Activated CD8-positive, alpha-beta memory T cell treated with anti-CD3 and anti-CD28 coated beads for 4 hours (primary cell): ENCODE results near the gene KIF26A.
"Not testable (repeated sequence)": the region's sequence is repeated elsewhere in the genome, so short reads cannot be mapped to it uniquely, and the experiment has no call there.

Source experiments
- DNase-seq, 2 donors: peaks; one replicate each; pipeline ENCODE4 v3.0.0-alpha.2; 2020; ENCODE audit warnings: low read depth in 2 of 2

Gene KIF26A

DNA sequence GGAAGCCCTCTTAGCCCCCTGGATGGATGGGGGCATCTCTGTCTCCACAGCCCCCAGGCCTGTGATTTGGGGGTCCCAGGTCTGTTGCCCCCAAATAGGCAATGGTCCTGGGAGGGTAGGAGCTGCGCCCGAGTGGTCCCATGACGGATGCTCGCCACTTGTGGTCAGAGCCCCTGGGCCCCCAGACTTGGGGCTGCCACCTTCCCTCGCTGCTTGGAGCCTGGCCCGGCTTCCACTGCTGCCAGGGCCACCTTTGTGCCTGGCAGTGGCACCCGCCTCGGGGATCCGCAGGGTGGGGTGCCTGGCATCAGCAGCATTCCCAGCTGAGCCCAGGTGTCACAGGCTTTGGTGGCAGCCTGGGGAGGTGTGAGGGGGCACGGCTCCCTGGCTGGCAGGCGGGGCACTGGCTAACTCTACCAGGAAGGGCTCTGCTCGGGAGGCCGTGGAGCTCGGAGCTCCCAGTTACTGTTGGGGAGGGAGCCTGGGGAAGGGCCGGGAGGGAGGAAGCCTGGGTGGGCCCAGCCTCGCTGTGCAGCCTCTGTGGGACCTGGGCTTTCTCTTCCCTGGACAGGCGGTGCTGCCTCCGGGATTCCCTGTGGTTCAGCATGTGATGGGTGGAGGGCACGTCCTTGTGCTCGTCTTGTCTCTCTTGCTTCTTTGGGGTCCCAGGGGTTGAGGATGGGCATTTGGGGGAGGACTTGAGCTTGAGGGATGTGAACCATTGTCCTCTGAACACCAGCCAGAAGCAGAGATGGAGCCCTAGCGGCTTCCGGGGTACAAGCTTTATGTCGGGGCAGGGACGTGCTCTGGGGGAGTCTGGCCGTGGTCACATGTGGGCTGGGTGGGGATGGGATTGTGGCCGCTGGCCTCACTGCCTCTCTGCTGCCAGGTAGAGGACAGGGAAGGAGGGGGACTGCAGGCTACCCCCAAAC, 5.4 kb downstream of the KIF26A start:
- no peak for DNase-seq

GRCh38 chr14:104144453-104144790, 6.0 kb downstream of the KIF26A start:
- DNase-seq = no peak

- no peak for DNase-seq
Measured at GRCh38 chr14:104144911-104145825, 6.8 kb downstream of the KIF26A start.

- DNase-seq = no peak
Measured at GRCh38 chr14:104145826-104146601, 7.6 kb downstream of the KIF26A start.

DNA sequence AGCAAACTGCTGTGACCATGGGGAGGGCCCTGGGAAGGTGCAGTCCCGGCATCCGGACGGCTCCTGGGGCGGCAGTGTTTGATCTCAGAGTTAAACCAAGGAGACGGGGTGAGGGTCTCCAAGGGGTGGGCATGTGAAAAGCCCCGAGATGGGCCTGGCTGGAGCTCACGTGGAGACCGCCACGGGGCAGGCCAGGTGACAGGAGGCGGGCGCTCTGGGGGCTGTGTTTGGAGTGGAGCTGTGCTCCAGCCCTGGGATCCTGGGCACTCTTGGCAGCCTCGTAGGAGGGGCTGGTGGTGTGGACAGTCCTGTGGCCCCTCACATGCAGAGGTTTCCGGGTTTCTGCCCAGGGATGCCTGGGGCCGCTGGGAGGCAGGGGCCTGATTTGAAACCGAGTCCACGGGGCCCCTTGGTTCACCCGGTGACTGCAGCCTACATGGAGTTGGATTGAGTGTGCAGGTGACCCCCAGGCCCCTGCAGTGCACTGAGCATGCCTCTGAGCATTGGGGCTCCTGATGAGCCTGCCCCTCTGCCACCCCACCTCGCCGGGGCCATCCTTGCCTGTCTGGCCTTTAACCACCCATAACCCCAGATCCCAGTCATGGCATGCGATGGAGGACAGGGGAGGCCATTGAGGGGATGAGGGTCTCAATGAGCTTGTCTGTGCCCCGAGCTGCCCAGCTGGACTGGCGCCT, 8.4 kb downstream of the KIF26A start:
- DNase-seq = no peak

DNA sequence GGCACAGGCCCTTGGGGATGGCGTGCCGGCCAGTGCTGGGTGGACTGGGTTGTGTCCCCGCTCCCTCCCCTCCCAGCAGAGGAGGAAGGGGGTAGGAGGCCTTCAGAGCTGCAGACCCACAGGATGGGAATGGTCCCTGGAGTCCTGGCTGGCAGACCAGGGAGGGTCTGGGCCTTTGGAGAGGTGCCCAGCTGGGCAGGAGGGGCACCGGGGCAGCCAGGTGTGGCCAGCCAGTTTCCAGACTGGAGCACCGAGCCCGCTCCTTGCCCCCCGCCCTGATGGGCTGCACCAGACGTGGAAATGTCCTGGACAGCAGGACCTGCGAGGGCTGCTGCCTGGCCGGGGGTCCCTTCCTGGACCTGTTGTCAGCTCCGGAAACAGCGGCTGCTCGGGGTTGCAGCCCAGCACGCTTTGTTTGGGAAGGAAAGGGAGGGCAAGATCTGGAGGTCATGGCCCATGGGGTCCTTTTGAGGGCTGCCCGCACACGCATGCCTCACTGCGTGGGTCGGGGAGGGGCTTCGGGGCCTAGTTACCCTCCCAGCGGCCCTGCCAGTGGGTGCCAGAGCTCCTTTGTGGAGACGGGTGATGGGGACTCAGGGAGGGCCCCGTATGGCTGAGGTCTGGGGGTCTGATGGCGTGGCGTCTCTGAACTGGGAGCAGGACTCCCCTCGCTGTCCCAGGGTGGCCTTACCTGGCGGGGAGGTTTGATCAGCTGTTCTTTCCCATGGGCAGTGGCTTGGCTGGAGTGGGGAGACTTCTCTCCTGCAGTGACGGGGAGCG, 9.1 kb downstream of the KIF26A start:
- DNase-seq = no peak

DNA sequence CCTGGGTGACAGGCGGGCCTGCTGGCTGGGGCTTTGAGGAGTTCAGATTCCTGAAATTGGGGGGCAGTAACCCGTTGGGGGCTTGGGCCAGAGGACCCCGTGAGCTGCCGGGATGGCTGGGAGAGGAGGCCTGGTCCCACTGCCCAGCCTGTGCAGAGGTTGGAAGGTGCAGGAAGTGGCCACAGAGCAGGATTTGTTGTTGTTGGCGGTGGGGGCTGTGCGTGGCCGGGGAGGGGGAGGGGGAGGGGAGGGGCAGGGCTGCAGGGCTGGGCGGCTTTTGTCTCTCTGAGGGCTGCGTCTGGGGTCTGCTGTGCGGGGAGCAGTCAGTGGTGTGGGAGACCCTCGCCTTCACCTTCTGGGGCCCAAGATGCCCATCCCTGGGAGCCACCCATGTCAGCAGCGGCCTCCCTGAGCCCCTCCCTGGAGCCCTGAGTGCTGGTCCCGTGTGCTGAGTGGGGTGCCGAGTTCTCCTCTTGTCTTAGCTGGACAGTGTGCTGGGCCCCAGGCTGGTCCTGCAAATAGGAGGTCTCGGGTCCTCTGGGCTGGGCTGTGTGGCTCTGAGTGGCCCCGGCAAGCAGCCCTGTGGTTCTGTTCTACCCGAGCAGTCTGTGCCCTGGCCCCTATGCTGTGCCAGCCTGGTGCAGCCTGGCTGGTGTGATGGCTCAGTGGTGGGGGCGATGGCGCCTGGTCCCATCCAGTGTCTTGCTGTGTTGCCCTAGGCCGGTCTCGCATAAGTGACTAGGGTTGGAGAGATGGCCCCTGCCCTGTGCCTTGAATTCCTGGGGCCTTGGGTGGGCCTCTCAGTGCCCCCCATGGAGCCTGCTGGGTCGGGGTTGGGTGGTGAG, 10.3 kb downstream of the KIF26A start:
- DNase-seq = no peak

GRCh38 chr14:104149278-104149595, 10.8 kb downstream of the KIF26A start:
- no peak for DNase-seq

- no peak for DNase-seq
Measured at GRCh38 chr14:104149617-104150135, 11.3 kb downstream of the KIF26A start.

DNA sequence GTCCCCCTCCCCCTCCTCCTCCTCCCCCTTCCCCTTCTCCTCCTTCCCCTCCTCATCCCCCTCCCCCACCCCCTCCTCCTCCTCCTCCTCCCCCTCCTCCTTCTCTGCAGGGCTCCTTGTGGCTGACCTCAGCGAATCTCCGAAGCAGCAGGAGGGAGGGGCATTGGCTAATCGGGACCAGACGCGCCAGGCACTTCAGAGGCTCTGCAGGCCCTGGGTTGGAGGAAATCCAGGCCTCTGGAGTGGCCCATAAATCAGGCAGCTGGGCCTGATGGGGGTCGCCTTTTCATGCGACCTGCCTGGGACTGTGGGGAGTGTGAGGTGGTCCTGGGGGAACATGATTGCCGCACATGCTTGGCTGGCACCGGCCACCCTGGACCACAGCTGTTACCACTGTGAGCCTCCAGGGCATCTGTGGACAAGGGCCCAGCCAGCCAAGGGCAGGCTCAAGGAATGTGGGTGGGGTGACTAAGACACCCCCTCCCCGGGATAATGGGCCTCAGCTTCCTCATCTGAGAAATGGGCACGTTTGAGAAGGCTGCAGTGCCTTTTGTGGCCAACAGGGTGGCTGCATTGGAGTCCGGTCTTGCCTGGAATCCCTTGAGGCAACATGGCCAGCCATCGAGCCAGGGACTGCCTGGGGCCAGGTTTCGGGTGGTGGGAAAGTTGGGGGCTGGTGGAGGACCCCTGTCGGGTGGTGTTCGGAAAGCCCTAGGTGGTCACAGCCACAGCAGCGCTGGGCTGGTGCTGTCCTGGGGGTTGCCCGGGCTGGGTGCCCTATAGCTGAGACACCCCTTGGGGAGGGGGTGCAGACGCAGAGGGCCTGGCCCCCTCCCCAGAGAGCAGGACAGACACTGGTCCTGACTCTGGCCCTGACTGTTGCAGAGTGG, 12.0 kb downstream of the KIF26A start:
- no peak for DNase-seq

DNA sequence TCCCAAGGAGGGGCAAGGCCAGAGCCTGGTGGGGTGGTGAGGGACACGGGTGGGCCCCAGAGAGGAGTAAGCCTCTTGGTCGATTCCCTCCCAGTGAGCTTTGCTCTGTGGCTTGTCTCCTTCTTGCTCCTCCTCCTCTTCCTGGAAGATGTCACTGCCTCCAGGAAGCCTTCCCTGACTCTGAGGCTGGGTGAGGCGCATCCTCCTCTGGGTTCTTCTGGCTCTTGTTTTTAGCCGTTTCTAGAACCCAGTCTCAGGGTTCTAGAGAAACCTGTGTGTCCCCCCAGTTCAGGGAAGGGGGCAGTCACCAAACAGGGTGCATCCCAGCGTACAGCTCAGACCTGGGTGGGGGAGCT, 12.6 kb downstream of the KIF26A start:
- DNase-seq = no peak

DNA sequence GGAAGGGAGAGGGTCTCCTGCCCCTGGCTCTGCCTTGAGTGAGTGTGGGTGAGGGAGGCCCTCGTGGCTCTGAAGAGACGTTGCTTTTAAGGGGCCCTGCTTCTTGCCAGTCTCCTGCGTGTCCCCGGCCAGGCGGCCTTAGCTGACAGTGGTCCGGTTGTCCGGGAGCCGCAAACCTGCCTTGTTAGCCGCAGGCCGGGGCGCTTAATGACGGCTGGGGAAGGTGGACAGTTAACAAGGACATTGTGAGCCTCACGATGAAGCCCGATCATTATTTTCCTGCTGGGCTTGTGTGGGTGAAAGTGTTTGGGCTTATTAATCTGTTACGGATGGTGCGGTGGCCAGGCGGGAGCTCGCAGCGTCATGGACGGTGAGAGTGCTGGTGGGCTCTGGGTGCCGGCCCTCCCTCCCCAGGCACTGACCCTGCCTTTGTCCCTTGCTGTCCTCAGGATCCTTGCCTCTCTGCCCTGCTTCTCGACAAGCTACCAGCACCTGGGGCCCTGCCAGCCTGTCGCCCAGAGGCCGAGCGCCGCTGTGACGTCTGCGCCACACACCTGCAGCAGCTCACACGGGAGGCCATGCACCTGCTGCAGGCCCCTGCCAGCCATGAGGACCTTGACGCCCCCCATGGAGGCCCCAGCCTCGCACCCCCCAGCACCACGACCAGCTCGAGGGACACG, 13.3 kb downstream of the KIF26A start:
- no peak for DNase-seq

DNA sequence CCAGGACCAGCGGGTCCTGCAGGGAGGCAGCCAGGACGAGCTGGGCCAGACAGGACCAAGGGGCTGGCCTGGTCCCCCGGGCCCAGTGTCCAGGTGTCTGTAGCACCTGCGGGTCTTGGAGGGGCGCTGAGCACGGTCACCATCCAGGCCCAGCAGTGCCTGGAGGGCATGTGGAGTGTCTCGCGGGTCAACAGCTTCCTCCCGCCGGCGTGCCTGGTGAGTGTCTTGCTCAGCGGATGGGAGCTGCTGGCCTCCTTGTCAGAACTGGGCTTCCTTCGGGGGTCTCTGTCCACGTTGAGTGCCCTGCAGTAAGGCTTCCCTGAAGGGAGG, 13.8 kb downstream of the KIF26A start:
- DNase-seq = no peak

DNA sequence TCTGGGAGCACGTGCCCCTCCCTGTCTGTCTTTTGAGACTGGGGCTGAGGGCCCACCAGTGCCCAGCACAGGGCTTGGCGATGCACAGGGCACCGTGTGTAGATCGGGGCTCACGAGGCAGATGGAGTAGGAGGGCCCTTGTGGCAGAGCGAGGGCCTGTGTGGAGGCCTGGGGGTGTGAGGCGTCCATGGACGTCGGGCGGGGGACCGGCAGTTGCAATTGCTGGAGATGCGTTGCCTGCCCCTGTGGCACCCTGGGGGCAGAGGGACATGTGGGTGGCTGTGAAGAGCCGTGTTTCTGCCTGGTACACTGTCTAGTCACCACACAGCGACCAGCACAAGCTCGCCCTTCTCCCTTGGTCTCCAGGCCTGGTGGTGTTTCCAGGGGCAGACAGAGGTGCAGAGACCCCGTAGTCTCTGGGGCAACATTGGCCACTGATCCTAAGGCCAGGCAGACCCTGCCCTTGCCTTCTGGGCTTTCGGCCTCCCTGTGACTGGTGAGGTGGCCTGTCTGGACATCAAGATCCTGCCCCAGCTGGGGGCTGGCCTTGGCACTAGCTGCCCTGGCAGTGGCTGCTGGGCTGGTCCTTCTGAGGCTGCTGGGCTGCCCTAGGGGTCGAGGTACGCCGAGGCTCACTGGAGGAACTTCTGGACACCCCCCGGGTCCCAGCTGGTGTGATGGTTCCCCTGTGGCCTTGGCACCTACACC, 14.5 kb downstream of the KIF26A start:
- DNase-seq = no peak

DNA sequence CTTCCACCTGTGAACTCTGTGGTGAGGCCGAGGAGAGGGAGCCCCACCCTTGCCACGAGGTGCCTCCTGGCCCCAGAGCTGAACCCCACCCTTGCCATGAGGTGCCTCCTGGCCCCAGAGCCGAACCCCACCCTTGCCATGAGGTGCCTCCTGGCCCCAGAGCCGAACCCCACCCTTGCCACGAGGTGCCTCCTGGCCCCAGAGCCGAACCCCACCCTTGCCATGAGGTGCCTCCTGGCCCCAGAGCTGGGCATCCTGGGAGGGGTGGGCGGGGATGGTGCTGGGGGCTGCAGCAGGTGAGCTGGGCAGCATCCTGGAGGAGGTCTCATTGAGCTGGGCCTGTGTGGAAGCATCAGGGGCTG, 15.0 kb downstream of the KIF26A start:
- not testable (repeated sequence) for DNase-seq

GRCh38 chr14:104154246-104154645, 15.9 kb downstream of the KIF26A start:
- no peak for DNase-seq

- DNase-seq = no peak
Measured at GRCh38 chr14:104155513-104155912, 17.1 kb downstream of the KIF26A start.

DNA sequence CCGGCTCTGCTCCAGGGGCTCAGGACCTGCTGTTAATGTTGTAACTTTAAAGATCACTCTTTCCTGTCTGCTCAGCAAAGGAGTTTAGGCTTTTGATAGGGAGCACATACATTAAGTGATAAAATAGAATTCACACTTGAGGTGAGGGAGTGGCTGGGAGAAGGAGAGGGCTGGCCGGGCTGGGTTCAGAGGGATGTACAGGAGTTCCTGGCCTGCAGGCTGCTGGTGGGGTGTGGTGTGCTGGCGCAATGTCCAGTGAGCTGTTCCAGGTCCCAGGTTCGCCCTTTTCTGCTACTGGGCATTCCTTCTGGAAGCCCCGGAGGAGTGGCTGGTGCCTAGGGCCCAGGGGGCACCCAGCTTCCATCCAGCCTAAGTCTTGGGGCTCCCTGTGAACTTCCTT, 17.8 kb downstream of the KIF26A start:
- DNase-seq = no peak
